Anterior cingulate cortex (tissue), 58 donors: ENCODE results near the gene TRABD.
A peak's percentile ranks its signal among the peaks of the same experiment; 100 is the strongest.

Experiments used
- DNase-seq, 58 donors: peaks; one replicate each; lab custom pipeline; 2025; lab: John Stamatoyannopoulos, UW

Gene TRABD

DNA sequence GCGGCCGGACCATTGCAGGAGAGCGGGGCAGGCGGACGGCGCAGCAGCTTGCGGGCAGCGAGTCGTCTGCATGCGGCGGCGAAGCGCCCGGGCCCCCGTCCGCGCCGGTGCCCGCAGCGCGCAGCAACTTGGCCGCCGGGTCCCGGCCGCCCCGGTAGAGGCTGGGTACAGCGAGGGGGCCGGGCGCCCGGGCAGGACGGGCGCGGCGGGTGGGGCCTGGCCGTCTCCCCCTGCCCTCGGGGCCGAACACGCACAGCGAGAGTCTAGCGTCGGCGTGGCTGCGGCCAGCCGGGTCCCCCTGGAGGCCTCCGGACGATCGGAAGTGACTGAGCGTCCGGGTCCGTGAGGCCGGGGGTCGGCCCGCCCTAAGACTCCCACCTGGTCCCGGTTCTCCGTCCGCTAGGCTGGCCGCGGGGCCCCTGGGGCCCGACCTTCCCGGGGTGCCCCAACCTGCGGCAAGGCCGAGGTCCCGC is 775 bp upstream of the TRABD start:
- no peak for DNase-seq

DNA sequence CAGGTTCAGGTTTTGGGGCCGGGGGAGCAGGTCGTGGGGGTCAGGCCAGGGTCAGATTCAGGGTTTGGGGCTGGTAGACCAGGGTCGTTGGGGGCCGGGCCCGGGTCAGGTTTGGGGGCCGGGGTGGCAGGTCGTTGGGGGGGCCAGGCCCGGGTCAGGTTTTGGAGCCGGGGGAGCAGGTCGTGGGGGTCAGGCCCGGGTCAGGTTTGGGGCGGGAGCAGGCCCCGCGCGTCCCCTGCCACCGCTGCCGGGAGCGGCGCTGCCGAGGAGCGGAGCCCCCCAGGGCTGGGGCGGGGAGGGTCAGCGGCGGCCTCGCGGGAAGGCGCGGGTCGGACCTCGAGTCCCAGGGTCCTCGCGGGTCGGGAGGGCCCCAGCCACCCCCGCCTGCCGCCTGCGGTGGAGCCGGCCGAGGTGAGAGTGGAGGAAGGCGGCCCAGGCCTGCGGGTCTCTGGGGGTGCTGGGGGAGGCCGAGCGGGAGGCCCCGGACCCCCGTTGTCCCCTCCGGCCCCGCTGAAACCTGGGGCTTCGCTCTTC is 535 bp downstream of the TRABD start:
- DNase-seq, result peak in 1 of 58 donors; percentile 67

DNA sequence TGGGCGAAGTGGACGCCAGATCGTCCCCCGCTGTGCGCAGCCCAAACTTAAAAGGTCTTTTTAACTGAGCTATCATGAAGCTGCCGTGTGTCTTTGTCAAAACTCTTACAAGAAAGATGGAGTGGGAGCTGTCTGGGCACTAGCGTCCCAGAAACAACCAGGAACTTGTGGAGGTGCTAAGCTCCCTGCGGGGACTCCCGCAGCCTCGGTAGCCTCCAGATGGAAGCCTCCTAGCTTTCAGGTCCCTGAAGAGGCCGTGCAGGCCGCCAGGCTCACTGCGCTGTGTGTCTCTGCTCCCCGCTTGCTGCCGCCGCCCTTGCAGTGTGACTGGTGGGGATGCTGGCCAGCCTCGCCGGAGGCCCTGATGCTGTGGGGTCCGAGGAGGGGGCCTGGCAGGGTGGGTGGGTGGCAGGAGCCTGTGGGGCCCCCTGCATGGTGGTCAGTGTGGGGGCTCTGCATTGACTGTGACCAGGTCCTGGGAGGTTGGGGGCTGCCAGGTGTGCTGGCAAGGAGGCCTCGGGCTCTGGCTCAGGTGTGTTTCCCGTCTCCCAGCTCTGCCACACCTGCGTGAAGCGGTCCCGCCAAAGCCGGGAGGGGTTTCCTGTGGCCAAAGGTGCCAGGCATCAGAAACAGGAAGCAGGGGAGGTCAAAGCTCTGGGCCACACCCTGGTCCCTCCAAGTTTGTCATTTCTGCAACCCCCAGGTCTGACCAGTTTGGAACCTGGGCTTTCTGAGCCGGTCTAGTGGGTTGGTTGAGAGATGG is 1.2 kb downstream of the TRABD start:
- DNase-seq, result no peak

DNA sequence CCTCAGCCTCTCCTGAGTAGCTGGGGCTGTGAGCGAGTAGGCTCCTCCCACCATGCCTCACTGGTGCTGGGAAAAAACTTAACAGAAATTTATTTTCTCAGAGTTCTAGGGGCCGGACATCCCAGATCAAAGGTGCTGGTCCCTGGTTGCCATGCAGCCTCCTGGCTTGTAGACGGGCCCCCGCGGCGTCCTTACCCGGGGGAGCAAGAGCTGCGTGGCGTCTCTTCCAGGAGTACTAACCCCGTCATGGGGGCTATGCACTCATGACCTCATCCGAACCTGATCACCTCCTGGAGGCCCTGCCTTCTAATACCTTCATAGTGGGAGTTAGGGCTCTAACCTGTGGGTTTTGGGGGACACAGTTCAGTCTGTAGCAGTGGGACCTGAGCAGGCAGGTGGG is 2.6 kb downstream of the TRABD start:
- no peak for DNase-seq

DNA sequence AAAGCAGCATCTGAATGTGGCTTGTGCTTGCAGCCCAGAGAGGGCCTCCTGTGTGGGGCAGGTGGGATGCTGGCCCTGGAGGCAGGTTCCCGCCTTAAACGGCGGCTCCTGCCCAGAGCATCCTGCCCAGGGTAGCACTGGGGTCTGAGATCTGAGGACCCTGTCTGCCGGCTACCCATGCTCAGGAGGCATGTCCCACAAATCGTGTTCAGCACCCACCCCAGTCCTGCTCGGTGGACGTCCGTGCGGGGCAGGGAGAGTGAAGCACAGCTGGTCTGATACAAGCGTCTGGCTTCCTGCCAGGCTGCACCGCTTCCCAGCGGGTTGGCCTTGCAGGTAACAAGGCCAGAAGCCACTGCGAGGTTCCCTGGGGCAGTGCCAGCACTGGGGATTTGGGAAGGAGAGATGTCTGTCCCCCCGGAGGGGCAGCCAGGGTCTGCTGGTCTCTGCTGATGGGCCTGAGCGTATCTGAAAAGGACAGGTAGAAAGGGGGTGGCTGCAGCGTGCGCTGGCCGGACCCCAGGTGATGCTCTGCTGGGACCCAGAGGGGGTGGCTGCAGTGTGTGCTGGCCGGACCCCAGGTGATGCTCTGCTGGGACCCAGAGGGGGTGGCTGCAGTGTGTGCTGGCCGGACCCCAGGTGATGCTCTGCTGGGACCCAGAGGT is 3.6 kb downstream of the TRABD start:
- no peak for DNase-seq

DNA sequence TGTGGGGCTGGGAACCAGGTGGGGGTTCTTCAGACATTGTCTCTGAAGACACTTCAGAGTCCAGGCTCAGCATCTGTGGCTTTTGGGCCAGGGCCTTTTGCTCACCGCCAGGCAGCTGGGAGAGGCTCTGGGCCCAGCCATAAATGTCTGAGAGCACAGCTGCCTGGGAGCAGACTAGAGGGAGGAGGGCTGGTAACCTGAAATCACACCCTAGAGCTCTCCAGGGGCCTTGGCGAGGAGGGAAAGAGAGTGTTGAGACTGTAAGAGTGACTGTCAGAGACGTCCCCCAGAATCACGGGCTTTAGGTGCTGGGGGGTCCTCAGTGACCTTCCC is 4.1 kb downstream of the TRABD start:
- no peak for DNase-seq

DNA sequence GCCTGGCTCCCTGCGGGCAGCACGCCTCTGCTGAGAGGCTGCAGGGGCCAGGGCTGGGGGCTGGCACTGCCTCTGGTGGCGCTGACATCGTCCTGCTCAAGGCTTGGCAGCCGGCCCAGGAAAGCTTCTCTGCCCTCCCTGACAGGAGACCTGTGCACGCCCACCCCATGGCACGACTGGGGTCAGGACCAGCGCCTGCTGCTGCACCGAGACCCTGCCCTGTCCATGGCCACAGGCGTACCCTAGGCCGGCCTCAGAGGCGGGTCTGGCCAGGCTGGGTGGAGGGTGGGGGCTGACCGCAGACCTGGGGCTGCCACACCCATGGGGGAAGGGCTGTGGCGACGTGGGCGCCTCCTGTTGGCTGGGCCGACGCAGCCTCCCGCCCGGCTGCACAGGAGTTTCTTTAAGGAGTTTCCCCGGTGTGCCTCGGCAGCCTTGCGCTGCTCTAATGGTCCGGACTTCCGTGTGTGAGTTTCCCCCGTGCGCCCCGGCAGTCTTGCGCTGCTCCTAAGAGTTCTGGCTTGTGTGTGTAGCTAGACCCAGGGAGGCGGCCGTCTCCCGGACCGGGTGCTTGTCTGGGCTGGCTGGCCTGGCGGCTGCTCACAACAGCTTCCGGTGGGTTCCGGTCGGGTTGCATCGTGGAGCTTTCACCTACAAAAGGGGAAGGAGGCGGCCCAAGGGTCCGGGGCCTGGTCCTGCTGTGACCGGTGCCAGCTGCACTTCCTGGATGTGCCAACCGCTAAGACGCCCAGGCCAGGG is 4.6 kb downstream of the TRABD start:
- DNase-seq, result peak in 5 of 58 donors; percentile 39 to 54 (median 46)

DNA sequence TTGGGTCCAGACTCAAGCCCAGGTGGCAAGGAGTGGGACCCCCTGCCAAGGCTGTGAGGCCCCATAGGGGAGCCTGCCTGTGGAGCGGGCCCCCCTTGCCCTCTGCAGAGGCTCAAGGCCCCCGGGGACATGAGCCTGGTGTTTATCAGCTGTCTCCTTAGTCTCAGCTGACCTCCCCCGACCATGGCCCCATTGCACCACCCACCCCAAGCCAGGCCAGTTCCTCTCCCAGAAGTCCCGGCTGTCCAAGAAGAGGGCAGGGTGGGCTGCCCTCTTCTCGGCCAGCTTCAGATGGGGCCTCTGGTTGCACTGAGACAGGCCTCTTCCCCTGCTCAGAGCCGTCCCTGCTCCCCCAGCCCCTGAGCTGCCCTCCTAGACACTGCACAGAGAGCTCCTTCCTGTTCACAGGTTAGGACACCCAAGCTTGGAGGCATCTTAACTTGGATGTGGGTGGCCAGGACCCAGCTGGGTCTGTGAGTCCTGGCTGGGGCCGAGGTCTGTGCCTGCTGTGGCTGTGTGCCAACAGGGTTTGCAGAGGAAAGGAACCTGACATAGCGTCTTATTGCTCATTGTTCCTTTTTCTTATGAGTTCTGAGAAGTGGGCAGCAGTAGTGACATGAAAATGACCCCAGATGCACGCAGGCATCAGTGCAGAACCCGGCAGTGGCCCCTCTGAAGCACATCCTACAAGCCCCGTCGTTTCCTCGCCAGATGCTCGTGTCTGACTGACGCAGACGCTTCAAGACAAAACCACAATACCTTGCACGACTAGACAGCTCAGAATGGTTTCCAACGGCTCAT is 5.4 kb downstream of the TRABD start:
- DNase-seq, result peak in 2 of 58 donors; percentile 21 to 28

DNA sequence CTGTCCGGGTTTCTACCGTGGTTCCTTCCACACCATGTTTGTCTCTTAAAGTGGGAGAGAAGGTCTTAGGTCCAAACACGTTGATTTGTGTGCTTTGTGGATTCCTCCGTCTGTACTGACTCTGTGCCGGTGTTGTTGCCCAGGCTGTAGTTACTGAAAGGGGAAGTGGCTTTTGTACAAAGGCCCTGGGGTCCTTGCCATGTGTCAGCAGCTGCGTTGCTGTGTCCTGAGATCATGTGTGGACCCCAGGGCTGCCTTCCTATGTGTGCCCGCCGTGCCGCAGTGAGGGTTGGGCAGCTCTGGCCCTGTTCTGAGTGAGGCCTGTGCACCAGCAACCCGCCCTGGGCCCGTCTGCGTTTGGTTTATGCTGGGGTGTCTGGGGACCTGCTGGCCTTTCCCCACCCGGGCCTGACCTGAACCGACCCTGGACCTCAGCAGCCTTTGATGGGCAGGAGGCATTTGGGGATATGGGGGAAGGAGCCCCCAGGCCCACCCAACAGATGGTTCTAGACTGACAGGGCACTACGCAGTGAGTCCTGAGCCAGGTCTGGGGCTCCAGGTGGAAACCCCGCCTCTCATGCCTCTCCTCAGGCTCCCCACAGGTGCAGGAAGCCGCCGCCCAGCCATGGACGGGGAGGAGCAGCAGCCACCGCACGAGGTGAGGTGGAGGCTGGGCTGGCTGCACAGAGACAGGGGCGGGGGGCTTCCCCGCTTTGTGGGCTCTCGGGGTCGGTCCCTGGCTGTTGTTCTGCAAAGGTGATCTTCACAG is 6.9 kb downstream of the TRABD start:
- no peak for DNase-seq

DNA sequence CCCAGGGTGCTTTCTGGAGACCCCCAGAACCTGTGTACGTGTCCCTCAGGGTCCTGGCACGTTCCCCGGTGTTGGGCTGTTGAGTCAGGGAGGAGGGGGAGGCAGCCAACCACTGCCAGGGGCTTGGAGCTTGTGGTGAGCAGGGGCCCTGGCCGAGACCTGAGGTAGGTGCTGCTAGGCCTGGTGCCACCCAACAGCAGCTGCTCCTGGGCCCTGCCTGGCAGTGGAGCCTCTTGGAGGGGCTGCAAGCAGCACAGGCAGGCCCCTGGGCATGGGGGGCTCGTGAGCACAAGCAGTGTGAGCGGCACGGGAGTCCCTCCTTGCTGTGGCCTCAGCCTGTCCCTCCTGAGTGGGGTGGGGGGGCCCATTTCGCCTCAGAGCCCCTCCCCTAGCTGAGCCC is 7.9 kb downstream of the TRABD start:
- no peak for DNase-seq

DNA sequence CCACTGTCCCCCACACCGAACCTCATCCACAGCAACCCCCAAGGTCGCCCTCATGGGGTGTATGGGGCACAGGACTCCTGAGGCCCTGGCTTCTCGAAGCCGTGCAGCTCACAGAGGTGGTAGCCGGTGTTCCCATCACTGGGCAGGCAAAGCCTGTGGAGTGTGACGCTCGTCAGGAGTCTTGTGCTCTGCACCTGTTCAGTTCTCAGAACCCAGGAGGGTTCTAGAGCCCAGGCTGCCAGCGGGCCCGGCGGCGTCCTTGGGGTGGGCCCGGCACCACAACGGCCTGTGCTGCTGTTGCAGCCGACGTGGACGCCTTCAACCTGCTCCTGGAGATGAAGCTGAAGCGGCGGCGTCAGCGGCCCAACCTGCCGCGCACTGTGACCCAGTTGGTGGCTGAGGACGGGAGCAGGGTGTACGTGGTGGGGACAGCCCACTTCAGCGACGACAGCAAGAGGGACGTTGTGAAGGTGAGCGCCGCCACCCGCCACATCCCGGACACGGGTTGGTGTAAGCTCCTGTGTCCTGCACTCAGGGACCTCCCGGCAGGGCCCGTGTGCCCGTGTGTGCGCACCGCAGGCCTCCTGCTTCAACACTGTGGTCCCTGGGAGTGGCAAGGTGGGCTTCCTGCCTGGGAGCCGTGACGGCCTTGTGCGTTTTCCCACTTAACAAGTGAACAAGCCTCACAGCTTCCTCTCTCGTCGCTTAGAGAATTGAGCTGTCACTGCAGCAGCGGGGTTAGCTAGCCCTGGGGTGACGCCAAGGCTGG is 8.5 kb downstream of the TRABD start:
- DNase-seq, result no peak

DNA sequence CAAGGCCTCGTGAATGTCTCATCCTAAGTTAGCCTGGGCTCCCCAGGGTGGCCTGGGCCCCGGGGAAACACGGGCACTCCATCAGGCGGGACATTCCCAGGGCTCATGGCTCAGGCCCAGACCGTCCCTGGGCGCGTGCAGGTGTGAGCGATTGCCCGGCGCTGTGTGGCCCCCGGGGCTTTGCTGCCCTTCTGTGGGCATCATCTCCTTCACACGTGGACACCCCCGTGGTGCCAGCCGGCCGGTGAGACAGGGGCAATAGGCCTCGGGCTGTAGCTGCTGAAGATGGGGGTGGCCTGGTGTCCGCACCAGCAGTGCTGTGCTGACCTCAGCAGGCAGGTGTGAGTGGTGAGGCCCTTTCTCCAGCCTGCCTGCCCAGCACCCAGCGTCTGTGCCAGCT is 10.5 kb downstream of the TRABD start:
- DNase-seq, result no peak

DNA sequence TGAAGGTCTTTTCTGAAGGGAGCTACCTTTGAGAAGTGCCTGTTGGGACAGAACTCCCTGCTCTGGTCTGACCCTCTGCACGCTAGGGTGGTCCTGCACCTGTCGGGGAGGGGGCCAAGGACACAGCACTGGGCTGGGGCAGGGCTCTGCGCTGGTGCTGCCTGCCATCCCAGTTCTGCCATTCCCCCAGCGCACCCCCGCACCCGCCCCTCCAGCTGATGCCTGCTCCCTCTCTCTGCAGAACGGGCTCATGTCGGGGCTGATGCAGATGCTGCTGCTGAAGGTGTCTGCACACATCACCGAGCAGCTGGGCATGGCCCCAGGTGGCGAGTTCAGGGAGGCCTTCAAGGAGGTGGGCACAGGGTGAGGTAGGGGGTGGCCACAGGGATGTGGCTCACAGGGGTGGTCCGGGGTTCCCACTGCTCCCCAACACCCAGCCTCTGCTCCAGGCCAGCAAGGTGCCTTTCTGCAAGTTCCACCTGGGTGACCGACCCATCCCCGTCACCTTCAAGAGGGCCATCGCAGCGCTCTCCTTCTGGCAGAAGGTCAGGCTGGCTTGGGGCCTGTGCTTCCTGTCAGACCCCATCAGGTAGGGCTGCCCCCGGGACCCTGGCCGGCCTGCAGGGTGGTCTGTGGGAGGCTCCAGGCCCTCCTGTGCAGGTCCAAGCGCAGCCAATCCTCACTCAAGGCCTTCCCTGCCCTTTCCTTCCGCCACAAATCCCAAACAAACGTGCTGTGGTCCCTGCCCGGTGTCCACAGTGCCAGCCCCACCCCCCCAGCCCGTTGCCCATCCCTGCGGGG is 11.5 kb downstream of the TRABD start:
- DNase-seq, result no peak

DNA sequence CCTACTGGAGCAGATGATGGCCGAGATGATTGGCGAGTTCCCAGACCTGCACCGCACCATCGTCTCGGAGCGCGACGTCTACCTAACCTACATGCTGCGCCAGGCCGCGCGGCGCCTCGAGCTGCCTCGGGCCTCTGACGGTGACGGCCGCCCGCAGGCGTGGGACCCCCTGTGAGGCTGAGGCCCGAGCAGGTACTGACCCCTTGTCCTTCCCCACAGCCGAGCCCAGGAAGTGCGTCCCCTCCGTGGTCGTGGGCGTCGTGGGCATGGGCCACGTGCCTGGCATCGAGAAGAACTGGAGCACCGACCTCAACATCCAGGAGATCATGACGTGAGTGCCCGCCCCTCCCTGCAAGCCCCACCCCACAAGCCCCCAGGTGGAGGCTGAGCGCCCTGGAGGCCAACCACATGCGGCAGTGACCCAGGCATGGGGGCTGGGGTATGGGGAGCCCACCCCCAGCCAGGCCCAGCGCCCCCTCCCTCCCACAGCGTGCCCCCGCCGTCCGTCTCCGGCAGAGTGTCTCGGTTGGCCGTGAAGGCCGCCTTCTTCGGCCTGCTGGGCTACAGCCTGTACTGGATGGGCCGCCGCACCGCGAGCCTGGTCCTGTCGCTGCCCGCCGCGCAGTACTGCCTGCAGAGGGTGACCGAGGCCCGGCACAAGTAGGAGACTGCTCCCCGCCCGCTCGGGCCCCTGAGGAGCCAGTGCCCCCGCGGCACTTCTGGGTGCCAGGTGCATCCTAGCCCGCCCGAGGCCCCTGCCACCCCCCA is 12.3 kb downstream of the TRABD start:
- no peak for DNase-seq

DNA sequence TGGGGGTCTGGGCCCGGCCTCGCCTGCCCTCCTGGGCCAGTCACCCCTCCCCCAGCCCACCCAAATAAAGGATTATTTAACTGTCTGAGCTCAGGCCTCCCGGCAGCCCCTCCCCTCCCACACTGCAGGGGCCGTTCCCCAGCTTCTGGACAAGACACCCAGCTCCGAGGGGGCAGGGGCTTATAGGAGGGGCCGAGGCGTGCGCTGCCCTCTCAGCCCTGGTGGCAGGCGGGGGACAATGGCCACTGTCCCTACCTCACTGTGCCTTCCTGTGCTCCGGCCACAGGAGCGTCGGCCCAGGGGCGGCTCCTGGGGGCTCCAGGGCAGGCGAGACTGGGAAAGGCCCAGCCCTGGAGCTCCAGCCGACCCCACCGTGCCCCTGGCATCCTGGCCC is 12.9 kb downstream of the TRABD start:
- DNase-seq, result no peak

DNA sequence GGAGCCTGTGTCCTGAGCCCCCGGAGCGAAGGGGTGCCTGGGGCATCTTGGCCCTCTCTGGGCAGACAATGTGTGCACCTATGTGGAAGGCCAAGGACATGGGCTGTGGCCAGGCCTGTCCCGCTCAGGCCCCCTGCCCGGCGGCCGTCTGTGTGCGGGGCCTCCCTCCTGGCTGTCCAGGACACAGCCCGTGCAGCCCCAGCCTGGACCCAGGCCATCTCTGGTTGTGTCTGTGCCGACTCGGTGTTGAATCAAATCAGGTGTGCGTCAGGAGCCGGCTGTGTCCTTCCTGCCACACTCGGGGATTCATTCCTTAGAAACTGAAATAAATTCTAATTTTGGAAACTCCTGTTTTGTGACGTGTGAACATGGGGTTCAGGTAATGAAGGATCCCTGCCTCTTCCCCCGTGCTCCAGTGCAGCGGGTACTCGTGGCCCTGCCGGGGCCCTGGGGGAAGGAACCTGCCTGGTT is 13.6 kb downstream of the TRABD start:
- DNase-seq, result no peak

DNA sequence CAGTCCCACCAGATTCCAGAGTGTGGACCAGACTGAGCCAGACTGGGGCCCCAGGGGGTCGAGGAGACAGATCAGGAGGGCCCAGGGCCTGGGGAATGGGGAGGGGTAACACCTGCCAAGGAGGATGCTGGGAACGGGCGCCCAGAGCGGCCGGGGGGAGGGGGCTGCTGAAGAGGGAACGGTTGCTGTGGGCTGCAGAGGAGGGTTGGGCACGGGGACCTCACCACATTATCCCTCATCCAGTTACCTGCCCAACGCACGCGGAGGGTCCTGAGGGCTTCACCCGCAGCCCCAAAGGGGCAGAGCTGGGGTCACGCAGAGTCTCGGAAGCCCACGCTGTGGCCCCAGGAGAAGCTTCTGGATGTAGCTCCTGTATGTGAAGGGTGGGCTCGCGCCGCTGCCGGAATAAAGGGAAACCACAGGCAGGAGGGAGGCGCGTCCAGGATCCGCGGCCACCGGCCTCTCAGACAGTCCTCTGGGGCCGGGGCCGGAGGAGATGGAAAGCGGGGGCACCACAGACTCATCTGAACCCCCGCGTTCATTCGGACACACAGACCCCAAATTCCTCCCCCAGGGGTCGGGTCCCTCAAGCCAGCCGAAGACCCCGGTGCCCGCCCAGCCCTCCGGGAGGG is 14.2 kb downstream of the TRABD start:
- peak in 1 of 58 donors; percentile 36 for DNase-seq
